SKM-1 (cell line): ENCODE results near the gene CACNG8.

Experiments
- DNase-seq: peaks from one replicate; lab custom pipeline; 2025; ENCODE audit not compliant: unreplicated experiment; lab: John Stamatoyannopoulos, UW

CACNG8 gene

DNA sequence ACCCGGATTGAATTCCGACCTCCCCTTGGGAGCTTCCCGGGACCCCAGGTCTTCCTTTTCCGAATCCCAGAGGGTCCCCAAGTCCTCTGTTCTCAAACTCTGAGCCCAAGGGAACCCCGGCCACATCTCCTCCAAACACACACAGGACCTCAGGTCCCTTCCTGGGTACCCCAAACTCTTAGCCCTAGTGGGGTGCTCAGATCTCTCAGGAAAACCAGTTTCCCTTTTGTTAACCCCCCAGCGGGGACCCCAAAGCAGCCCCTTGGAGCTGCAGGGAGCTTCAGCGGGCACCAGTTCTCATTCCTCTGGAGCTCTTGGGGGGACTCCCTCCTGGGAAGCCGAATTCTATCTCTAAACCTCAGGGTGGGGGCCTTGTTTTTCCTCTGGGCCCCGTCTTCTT lies 29.5 kb downstream of the CACNG8 start:
- no peak for DNase-seq

DNA sequence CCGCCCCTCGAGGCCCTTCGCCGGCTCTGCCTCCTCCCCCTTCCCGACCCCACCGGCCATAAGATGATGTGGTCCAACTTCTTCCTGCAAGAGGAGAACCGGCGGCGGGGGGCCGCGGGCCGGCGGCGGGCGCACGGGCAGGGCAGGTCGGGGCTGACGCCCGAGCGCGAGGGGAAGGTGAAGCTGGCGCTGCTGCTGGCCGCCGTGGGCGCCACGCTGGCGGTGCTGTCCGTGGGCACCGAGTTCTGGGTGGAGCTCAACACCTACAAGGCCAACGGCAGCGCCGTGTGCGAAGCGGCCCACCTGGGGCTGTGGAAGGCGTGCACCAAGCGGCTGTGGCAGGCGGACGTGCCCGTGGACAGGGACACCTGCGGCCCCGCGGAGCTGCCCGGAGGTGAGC lies 30.1 kb downstream of the CACNG8 start:
- DNase-seq, result no peak

DNA sequence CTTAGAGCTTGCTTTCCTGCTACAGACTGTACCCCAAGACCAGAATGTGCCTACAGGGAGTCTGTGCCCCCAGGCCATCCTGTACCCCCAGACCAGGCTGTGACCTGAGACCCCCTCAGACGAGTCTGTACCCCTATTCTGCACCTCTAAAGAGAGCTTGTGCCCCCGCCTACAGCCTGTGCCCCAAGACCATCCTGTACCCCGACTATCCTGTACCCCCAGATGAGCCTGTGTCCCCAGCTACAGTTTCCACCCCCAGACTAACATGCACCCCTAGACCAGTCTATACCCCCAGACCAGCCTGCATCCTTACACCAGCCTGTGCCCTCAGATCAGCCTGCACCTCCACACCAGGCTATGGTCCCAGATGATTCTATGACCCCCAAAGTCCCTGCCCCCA lies 30.7 kb downstream of the CACNG8 start:
- no peak for DNase-seq

DNA sequence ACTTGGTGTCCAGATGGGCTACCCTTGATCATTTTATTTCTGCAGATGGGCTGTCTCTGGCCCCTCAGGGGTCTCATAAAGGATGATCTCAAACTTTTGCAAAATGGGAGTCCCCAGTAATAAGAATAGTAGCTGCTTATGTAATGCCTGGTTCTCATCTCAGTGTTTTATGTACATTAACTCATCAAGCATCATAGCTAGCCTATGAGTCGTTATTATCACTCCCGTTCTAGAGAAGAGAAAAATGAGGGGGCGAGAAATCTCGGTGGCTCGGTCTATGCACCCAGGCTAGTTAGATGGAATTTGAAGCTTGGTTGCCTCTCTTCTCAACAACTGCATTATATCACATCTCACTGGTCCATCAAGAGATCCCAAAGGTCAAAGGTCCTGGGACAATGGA lies 32.1 kb downstream of the CACNG8 start:
- DNase-seq, result no peak

DNA sequence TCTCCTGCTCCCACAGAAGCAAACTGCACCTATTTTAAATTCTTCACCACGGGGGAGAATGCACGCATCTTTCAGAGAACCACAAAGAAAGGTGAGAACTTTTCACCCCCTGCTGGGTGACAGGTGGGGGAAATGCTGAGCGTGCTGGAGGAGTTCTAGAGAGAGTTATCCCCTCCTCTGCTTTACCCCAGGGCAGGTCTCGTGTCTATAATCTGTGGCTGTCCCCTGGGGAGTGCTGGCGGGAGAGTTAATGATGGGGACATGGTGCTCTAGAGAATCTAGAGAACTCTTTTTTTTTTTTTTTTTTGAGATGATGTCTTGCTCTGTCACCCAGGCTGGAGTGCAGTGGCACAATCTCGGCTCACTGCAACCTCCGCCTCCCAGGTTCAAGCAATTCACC lies 35.5 kb downstream of the CACNG8 start:
- DNase-seq, result no peak

DNA sequence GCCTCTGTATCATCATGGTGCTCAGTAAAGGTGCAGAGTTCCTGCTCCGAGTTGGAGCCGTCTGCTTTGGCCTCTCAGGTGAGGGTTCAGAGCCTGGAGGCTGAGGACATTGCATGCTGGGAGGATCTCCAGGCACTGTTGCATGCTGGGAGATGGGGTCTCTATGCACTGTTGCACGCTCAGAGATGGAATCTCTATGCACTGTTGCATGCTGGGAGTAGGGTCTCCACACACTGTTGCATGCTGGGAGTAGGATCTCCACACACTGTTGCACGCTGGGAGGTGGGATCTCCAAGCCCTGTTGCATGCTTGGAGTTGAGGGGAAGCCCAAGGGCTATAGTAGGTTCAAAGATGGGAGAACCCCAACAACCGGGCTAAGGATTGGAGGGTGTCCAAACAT lies 37.0 kb downstream of the CACNG8 start:
- no peak for DNase-seq

DNA sequence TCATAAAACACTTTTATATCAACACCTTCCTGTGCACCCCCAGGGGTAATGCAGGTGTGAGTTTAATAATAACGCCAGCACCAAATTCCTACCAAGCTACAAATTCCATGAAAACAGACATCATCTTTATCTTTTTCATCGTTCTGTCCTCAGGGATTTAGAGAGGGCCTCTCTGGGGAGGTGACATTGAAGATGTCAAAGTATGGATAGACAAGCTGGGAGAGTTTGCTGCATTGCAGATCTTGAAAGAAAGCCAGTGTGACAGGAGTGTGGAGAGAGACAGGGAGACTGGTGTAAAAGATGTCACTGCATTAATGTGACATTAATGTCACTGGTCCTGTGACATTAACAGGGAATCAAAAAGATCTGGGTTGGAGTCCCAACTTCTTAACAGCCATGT lies 38.8 kb downstream of the CACNG8 start:
- DNase-seq, result no peak

- no peak for DNase-seq
Measured at GRCh38 chr19:54002495-54003315, 40.0 kb downstream of the CACNG8 start.

DNA sequence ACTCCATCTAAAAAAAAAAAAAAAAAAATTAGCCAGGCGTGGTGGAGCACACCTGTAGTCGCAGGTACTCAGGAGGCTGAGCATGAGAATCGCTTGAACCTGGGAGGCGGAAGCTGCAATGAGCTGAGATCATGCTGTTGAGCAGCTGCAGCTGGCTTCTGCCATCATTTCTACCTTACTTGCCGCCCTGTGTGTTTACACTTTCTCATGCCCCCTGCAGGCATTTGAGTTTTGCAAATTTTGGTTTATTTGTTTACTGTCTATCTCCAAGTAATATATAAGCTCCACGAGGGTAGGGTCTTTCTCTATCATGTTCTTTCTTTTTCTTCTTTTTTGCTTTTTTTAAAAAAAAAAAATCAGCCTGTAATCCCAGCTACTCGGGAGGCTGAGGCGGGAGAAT lies 46.7 kb downstream of the CACNG8 start:
- DNase-seq, result no peak

- DNase-seq, result no peak
Measured at GRCh38 chr19:54010474-54010873, 47.7 kb downstream of the CACNG8 start.

GRCh38 chr19:54011507-54012211 lies 48.9 kb downstream of the CACNG8 start:
- DNase-seq, result no peak

GRCh38 chr19:54013866-54014265 lies 51.1 kb downstream of the CACNG8 start:
- DNase-seq, result no peak

- no peak for DNase-seq
Measured at GRCh38 chr19:54014920-54015560, 52.3 kb downstream of the CACNG8 start.

DNA sequence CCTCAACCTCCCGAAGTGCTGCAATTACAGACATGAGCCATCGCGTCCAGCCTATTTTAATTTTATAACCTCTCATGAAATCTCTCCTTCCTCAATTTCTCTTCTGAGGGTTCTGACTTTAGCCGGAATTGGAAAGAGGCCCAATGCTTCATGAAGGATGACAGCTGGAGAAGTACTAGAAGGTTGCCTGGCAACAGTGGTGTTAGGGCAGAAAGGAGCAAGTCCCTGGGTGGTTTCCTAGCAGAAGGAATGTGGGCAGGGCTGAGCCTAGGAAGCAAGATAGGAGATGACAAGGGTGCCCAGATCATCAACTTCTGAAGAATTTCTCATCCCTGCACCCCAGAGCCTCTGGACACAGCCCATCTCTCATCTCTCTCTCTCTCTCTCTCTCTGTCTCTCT lies 54.5 kb downstream of the CACNG8 start:
- DNase-seq, result no peak

DNA sequence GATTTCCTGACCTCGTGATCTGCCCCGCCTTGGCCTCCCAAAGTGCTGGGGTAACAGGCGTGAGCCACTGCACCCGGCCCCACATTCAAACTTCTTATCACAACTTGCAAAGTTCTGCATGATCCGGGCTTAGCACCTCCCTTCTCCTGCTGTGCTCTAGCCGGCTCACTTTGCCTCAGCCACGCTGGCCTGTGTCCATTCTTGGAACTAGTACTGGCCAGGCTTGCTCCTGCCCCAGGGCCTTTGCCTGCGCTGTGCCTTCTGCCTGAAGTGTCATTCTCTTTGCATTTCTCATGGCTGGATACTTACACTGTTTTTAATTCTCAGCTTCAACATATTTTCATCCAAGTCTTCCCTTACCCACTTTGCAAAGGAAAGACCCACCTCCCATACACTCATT lies 58.6 kb downstream of the CACNG8 start:
- DNase-seq, result no peak

- DNase-seq, result no peak
Measured at GRCh38 chr19:54021932-54022331, 59.2 kb downstream of the CACNG8 start.

DNA sequence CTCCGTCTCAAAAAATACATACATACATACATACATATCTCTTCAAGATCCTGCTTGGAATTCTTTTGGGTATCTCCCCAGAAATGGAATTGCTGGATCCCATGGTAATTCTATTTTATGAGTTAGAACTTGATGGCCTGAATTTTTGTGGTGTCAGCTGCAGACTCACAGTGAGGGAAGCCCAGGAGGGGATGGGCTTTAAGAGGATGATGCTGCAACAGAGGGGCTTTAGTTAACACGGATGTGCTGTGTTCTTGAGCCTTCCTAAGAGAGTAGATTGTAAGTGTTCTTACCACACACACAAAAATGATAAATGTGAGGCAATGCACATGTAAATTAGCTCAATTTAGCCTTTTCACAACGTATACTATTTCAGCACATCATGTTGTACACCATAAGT lies 60.5 kb downstream of the CACNG8 start:
- no peak for DNase-seq

- no peak for DNase-seq
Measured at GRCh38 chr19:54024660-54025059, 61.9 kb downstream of the CACNG8 start.

DNA sequence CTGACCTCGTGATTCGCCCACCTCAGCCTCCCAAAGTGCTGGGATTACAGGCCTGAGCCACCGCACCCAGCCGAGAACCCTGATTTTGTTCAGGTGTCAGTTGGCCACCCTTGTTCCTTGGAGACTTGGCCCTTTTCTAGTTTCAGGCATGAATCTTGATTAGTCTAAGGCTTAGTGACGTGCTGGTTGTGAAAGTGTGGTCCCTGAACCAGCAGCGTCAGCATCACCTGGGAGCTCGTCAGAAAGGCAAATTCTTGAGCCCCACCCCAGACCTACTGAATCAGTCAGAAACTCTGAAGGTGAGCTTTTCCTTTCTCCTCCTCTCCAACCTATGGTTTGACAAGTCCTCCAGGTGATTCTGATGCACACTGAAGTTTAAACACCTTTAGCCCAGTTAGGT lies 63.9 kb downstream of the CACNG8 start:
- no peak for DNase-seq

DNA sequence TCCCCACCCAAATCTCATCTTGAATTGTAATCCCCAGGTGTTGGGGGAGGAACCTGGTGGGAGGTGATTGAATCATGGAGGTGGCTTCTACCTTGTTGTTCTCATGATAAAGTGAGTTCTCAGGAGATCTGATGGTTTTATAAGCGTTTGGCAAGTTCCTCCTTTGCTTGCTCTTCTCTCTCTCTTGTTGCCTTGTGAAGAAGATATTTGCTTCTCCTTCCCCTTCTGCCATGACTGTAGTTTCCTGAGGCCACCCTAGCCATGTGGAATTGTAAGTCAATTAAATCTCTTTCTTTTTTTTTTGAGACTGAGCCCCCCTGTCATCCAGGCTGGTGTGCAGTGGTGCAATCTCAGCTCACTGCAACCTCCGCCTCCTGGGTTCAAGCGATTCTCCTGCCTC lies 66.6 kb downstream of the CACNG8 start:
- DNase-seq, result no peak

GRCh38 chr19:54029930-54030490 lies 67.3 kb downstream of the CACNG8 start:
- no peak for DNase-seq
